PC-3 (cell line): ENCODE results near the gene RNF167. TPM values are rescaled to one million over a fixed set of nuclear protein-coding genes. Genes with fewer than 3 reads are reported as not detected.

Experiments used
- ATAC-seq: fragments of 200-7000 bp; cut with Tn5 transposase; 2 replicates; pipeline ENCODE4 v1.9.1; 2020; ENCODE audit warnings: mild to moderate bottlenecking, moderate library complexity
- BruUV-seq: library from RNA; stranded (reverse); fragments of 400-500 nt; replicated peaks from 2 replicates; lab custom pipeline; 2021; lab: Mats Ljungman, UMichigan
- CTCF ChIA-PET: fragments of 300-600 bp; sonication (Branson Sonifier 250); formaldehyde crosslinking; loops from one replicate; lab custom pipeline; 2022; ENCODE audit warnings: antibody characterized with exemption; lab: Charles Lee
- POLR2A ChIA-PET: fragments of 300-600 bp; sonication (Branson Sonifier 250); formaldehyde crosslinking; loops from one replicate; lab custom pipeline; 2022; ENCODE audit warnings: antibody characterized with exemption; ENCODE audit not compliant: unreplicated experiment; lab: Charles Lee
- DNase-seq: peaks from one replicate; pipeline ENCODE4 v3.0.0-alpha.2; 2015
- H2AFZ ChIP-seq: fragments of 300-600 bp; sonication (generic); 2 replicates; pipeline ENCODE4 v1.6.0; 2016; ENCODE audit warnings: antibody characterized with exemption, low read length
- H3F3A ChIP-seq: fragments of 300-600 bp; sonication (generic); one replicate; pipeline ENCODE4 v1.6.0; 2017; ENCODE audit warnings: antibody characterized with exemption, low read length, control low read depth, mild to moderate bottlenecking; ENCODE audit not compliant: unreplicated experiment
- H3K27ac ChIP-seq: fragments of 300-600 bp; sonication (generic); 2 replicates; pipeline ENCODE4 v1.5.1; 2016; ENCODE audit warnings: mild to moderate bottlenecking, low read length
- H3K27me3 ChIP-seq: fragments of 300-600 bp; sonication (generic); 2 replicates; pipeline ENCODE4 v1.6.1; 2016; ENCODE audit warnings: low read length, mixed read lengths
- H3K36me3 ChIP-seq: fragments of 300-600 bp; sonication (generic); 2 replicates; pipeline ENCODE4 v1.6.1; 2016; ENCODE audit warnings: low read depth, mixed run types, low read length, mixed read lengths
- H3K4me1 ChIP-seq: fragments of 300-600 bp; sonication (generic); 2 replicates; pipeline ENCODE4 v1.5.1; 2016; ENCODE audit warnings: low read length; ENCODE audit not compliant: insufficient read depth
- H3K4me2 ChIP-seq: fragments of 300-600 bp; sonication (generic); 2 replicates; pipeline ENCODE4 v1.6.0; 2016; ENCODE audit warnings: low read length
- H3K4me3 ChIP-seq: fragments of 300-600 bp; sonication (generic); 2 replicates; pipeline ENCODE4 v1.5.1; 2016; ENCODE audit warnings: mild to moderate bottlenecking, low read length, mixed read lengths
- H3K79me2 ChIP-seq: fragments of 300-600 bp; sonication (generic); 2 replicates; pipeline ENCODE4 v1.6.1; 2017; ENCODE audit warnings: low read length, mixed read lengths
- H3K9ac ChIP-seq: fragments of 300-600 bp; sonication (generic); 2 replicates; pipeline ENCODE4 v1.6.0; 2016; ENCODE audit warnings: mild to moderate bottlenecking, low read length
- H3K9me2 ChIP-seq: fragments of 300-600 bp; sonication (generic); replicated peaks from 2 replicates; pipeline ENCODE4 v1.6.1; 2016; ENCODE audit warnings: mixed run types, low read length, mixed read lengths
- H3K9me3 ChIP-seq: fragments of 300-600 bp; sonication (generic); 2 replicates; pipeline ENCODE4 v1.6.1; 2016; ENCODE audit warnings: low read length, mixed read lengths
- H4K20me1 ChIP-seq: fragments of 300-600 bp; sonication (generic); 2 replicates; pipeline ENCODE4 v1.6.1; 2016; ENCODE audit warnings: low read length, mixed read lengths
- CTCF ChIP-seq: fragments of 300-600 bp; sonication (generic); conservative IDR thresholded peaks from 2 replicates; pipeline ENCODE4 v1.5.1; 2017; ENCODE audit warnings: antibody characterized with exemption, low read depth, mild to moderate bottlenecking, low read length
- EZH2 ChIP-seq: fragments of 300-600 bp; sonication (generic); IDR thresholded peaks from one replicate; pipeline ENCODE4 v1.6.1; 2017; ENCODE audit warnings: antibody characterized with exemption, mild to moderate bottlenecking, low read length; ENCODE audit not compliant: unreplicated experiment
- EZH2phosphoT487 ChIP-seq: fragments of 300-600 bp; sonication (generic); IDR thresholded peaks from 2 replicates; pipeline ENCODE4 v1.6.1; 2018; ENCODE audit warnings: mild to moderate bottlenecking, antibody characterized with exemption, low read length, borderline replicate concordance
- intact Hi-C: fragments of 100-400 bp; cut with micrococcal nuclease; formaldehyde crosslinking; loops from 2 replicates; pipeline ENCODE4 v1.9.0; 2023
- total RNA-seq: library from RNA; depleted of rRNA; stranded (reverse); fragments of >200 nt; gene quantifications from 2 replicates; pipeline ENCODE4 v1.2.3, GENCODE V29; 2014

Gene RNF167
- total RNA-seq, 1 experiment from 2014 or later, result 43.1 TPM

- TF ChIP-seq EZH2phosphoT487 (no peak), CTCF (no peak), EZH2 (no peak)
- Histone ChIP-seq H3K4me1 (peaks cover 8% of the 10 kb centered on the region), H3K9me3 (no peaks in the 10 kb centered on the region), H3K9me2 (no peaks in the 10 kb centered on the region), H3K27ac (no peak overlapping the region), H3K79me2 (no peaks in the 10 kb centered on the region), H3F3A (no peaks in the 10 kb centered on the region), H3K9ac (no peak overlapping the region), H2AFZ (no peak overlapping the region), H3K27me3 (no peaks in the 10 kb centered on the region), H3K4me2 (no peak overlapping the region), H3K36me3 (no peaks in the 10 kb centered on the region; the same call in 1 of the 2 replicates), H3K4me3 (no peak overlapping the region), H4K20me1 (no peaks in the 10 kb centered on the region)
- CTCF ChIA-PET, result no interaction called here
- POLR2A ChIA-PET, result no interaction called here
- ATAC-seq (no peak), DNase-seq (no peak)
- intact Hi-C loops, result no loop called here
- BruUV-seq, result no TSS peak
These were observed 41.7 kb upstream of the RNF167 start for GRCh38 chr17:4898351-4898750.

DNA sequence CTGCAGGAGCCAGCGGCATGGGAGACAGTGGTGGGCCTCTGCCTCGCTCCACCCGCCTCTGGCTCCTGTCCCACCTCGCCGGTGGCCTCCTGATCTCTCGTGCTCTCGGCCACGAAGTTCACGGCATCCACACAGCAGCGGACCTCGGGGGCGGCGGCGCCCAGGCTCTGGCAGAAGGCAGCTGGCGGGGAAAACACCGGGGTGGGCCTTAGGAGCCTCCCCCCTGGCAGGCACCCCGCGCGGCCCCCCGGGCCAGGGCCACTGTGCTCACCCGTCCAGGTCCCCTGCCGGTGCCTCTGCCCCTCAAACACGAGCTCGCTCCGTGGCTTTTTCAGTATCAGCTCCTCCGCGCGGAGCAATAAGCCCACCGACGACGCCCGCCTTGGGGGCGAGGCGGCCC is 41.1 kb upstream of the RNF167 start:
- H2AFZ ChIP-seq, result no peak overlapping the region
- H3K4me2 ChIP-seq, result no peak overlapping the region
- POLR2A ChIA-PET, result no interaction called here
- ATAC-seq, result no peak
- no peaks in the 10 kb centered on the region; the same call in 1 of the 2 replicates for H3K36me3 ChIP-seq
- H3K9me3 ChIP-seq, result no peaks in the 10 kb centered on the region
- H3K9ac ChIP-seq, result no peak overlapping the region
- DNase-seq, result no peak
- no peaks in the 10 kb centered on the region for H3K9me2 ChIP-seq
- no peaks in the 10 kb centered on the region for H3K79me2 ChIP-seq
- CTCF ChIA-PET, result no interaction called here
- H3K4me1 ChIP-seq, result peaks cover 10% of the 10 kb centered on the region
- H3K27ac ChIP-seq, result no peak overlapping the region
- BruUV-seq, result no TSS peak
- no peak for TF ChIP-seq CTCF
- intact Hi-C loops, result no loop called here
- no peaks in the 10 kb centered on the region for H4K20me1 ChIP-seq
- H3K4me3 ChIP-seq, result no peak overlapping the region
- H3K27me3 ChIP-seq, result no peaks in the 10 kb centered on the region
- H3F3A ChIP-seq, result no peaks in the 10 kb centered on the region

DNA sequence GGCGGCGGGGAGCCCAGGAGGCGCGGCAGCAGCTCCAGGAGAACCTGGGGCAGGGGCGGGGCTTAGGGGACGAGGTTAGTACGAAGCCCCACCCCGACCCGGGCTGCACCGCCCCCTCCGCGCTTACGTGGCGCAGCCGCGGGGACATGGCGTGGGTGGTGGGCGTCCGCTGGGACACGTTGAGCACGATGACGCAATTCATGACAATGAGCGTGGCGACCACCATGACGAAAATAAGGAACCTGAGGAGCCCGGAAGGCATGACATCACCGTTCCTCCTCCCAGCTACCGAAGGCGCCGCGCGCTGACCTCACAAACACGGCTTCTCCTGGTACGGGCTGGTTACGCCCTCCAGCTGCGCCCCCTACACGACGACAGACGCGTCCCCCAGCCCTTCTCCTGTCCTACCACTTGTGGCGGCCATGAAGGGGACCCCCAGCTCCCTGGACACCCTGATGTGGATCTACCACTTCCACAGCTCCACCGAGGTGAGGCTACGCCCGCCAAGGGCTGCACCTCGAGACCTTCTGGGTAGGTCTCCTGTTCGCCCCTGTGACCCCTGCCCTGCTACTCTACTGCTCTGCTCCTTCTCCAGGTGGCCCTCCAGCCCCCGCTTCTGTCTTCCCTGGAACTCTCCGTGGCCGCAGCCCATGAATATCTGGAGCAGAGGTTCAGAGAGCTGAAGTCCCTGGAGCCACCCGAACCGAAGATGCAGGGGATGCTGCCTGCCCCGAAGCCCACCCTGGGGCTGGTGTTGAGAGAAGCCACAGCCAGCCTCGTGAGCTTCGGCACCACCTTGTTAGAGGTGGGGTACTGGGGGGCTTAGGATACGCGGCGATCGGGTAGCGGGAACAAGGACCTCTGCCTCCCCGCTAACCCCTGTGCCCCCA is 40.5 kb upstream of the RNF167 start, which contains the start of gene C17orf107:
C17orf107 (plus strand) TSS at position 196 of the 890 bp plus-strand sequence; CDS start at position 423, 227 bp downstream.
- Histone ChIP-seq H3F3A (no peaks in the 10 kb centered on the region), H3K36me3 (no peaks in the 10 kb centered on the region; the same call in 1 of the 2 replicates), H3K9me2 (no peaks in the 10 kb centered on the region), H3K27me3 (no peaks in the 10 kb centered on the region), H3K4me3 (no peak within 1 kb of the TSS), H2AFZ (no peak within 1 kb of the TSS), H4K20me1 (no peaks in the 10 kb centered on the region), H3K9me3 (no peaks in the 10 kb centered on the region), H3K9ac (no peak within 1 kb of the TSS), H3K27ac (no peak within 1 kb of the TSS), H3K4me1 (peaks cover 10% of the 10 kb centered on the region), H3K4me2 (no peak within 1 kb of the TSS), H3K79me2 (no peaks in the 10 kb centered on the region)
- intact Hi-C loops, result no loop called here
- ChIA-PET CTCF (no interaction called here), POLR2A (no interaction called here)
- no TSS peak for BruUV-seq
- no peak for DNase-seq
- no peak for ATAC-seq
- TF ChIP-seq EZH2 (no peak), EZH2phosphoT487 (no peak), CTCF (no peak)
